Measurements from ENCODE around the gene ZMYND11. TPM values are rescaled to one million over a fixed set of nuclear protein-coding genes. Genes with fewer than 3 reads are reported as not detected.

Gene ZMYND11
- total RNA-seq, 1 donor from 2014 or later: 106 TPM

GRCh38 chr10:271722-272121, 136.5 kb downstream of the ZMYND11 start:
- ATAC-seq: no peak
- intact Hi-C loops (cut with DNase I): no loop called here
- DNase-seq (ENCODE audit: low spot score): no peak

GRCh38 chr10:273088-273487, 137.8 kb downstream of the ZMYND11 start:
- intact Hi-C loops (cut with DNase I): no loop called here
- ATAC-seq (no peak), DNase-seq (ENCODE audit: low spot score) (no peak)

GRCh38 chr10:274866-275265, 139.6 kb downstream of the ZMYND11 start:
- intact Hi-C loops (cut with DNase I): no loop called here
- no peak for DNase-seq (ENCODE audit: low spot score)
- ATAC-seq: no peak

- ATAC-seq (no peak), DNase-seq (ENCODE audit: low spot score) (no peak)
- intact Hi-C loops (cut with DNase I): no loop called here
Measured at GRCh38 chr10:275680-276079, 140.4 kb downstream of the ZMYND11 start.

GRCh38 chr10:277963-278362, 142.7 kb downstream of the ZMYND11 start:
- DNase-seq (ENCODE audit: low spot score): no peak
- intact Hi-C loops (cut with DNase I): no loop called here
- no peak for ATAC-seq

GRCh38 chr10:278707-279106, 143.5 kb downstream of the ZMYND11 start:
- DNase-seq (ENCODE audit: low spot score) (no peak), ATAC-seq (no peak)
- intact Hi-C loops (cut with DNase I): no loop called here

GRCh38 chr10:279232-279631, 144.0 kb downstream of the ZMYND11 start:
- intact Hi-C loops (cut with DNase I): no loop called here
- no peak for ATAC-seq
- no peak for DNase-seq (ENCODE audit: low spot score)

- no peak for DNase-seq (ENCODE audit: low spot score)
- intact Hi-C loops (cut with DNase I): no loop called here
- no peak for ATAC-seq
Measured at GRCh38 chr10:279655-280054, 144.4 kb downstream of the ZMYND11 start.

- intact Hi-C loops (cut with DNase I): no loop called here
- no peak for ATAC-seq
- DNase-seq (ENCODE audit: low spot score): no peak
Measured at GRCh38 chr10:282294-283139, 147.3 kb downstream of the ZMYND11 start.

GRCh38 chr10:283140-283479, 147.9 kb downstream of the ZMYND11 start:
- no peak for DNase-seq (ENCODE audit: low spot score)
- no peak for ATAC-seq
- intact Hi-C loops (cut with DNase I): no loop called here

GRCh38 chr10:283916-284356, 148.7 kb downstream of the ZMYND11 start:
- intact Hi-C loops (cut with DNase I): no loop called here
- DNase-seq (ENCODE audit: low spot score): no peak
- ATAC-seq: no peak

- ATAC-seq (no peak), DNase-seq (ENCODE audit: low spot score) (no peak)
- intact Hi-C loops (cut with DNase I): no loop called here
Measured at GRCh38 chr10:285216-285615, 150.0 kb downstream of the ZMYND11 start.

GRCh38 chr10:287026-287709, 151.9 kb downstream of the ZMYND11 start:
- intact Hi-C loops (cut with DNase I): no loop called here
- ATAC-seq: no peak
- no peak for DNase-seq (ENCODE audit: low spot score)

- intact Hi-C loops (cut with DNase I): no loop called here
- no peak for ATAC-seq
- no peak for DNase-seq (ENCODE audit: low spot score)
Measured at GRCh38 chr10:287814-288213, 152.6 kb downstream of the ZMYND11 start.

GRCh38 chr10:288316-289200, 153.3 kb downstream of the ZMYND11 start:
- intact Hi-C loops (cut with DNase I): no loop called here
- ATAC-seq (no peak), DNase-seq (ENCODE audit: low spot score) (no peak)

GRCh38 chr10:289581-289980, 154.3 kb downstream of the ZMYND11 start:
- intact Hi-C loops (cut with DNase I): no loop called here
- no peak for DNase-seq (ENCODE audit: low spot score)
- ATAC-seq: no peak

GRCh38 chr10:290026-290725, 154.9 kb downstream of the ZMYND11 start:
- ATAC-seq (no peak), DNase-seq (ENCODE audit: low spot score) (no peak)
- intact Hi-C loops (cut with DNase I): no loop called here

GRCh38 chr10:293636-294035, 158.4 kb downstream of the ZMYND11 start:
- ATAC-seq: no peak

GRCh38 chr10:297567-297966, 162.3 kb downstream of the ZMYND11 start:
- ATAC-seq (peak; percentile 28), DNase-seq (ENCODE audit: low spot score) (no peak)
- intact Hi-C loops (cut with DNase I): no loop called here

More at GRCh38 chr10:293636-294035, 158.4 kb downstream of the ZMYND11 start:
- DNase-seq (ENCODE audit: low spot score): no peak
- intact Hi-C loops (cut with DNase I): no loop called here
